NCI-H187 treated with DMSO at 0.1 percent for 48 hours (cell line): Measurements from ENCODE around the gene ATP6V1F.

Experiments used
- DNase-seq: peaks from one replicate; lab custom pipeline; 2025; lab: John Stamatoyannopoulos, UW

The ATP6V1F gene

DNA sequence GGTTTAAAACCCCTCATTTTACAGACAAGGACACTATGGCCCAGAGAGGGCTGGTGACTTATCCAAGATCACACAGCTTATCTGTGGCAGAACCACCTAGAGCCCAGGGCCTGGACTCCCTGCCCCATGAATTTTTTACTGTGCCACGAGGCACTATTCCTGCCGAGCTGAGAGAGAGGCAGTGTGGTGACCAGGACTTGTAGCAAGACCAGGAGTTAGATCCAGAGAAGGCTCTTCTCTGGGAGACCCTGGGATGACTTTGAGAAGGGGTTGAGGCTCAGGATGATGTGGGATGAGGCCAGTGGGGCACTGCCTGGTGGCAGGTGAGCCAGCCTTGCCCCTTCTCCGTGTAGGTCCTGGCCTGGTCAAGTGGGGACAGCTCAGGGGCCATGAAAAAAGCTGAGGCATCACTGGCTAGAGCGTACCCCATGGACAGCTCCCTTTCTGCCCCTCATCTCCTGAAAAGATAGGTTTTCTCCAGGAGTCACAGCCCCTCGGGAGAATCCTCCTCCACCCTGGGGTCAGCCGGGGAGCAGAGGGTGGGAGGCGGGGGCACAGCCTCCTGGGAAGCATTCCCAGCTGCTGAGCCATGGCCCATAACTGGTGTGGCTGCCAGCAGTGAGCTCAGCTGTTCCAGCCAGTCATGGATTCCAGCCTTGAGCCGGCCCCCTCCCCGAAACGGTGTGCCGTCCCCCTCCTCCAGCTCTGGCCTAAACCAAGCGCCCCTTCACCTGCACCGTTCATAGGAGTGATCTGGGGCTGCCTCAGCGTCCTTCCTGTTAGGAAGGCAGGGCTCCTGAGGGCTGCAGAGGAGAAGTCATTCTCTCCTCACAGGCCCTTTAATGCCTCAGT, 26.6 kb upstream of the ATP6V1F start:
- DNase-seq, result no peak

- no peak for DNase-seq
These were observed 25.8 kb upstream of the ATP6V1F start for GRCh38 chr7:128836729-128837348.

DNA sequence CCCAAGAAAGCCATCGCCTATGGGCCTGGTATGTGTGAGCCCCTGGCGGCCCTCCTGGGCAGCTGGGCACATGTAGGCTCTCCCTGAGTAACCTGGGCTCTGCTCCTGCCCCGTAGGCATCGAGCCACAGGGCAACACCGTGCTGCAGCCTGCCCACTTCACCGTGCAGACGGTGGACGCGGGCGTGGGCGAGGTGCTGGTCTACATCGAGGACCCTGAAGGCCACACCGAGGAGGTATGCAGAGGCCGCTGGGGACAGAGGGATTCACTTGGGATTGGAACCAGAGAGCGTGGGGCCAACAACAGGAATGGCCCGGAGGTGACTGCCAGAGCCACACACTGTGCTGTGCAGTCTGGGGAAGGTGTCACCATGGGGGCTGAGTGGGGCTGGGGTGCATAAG, 25.1 kb upstream of the ATP6V1F start:
- no peak for DNase-seq

DNA sequence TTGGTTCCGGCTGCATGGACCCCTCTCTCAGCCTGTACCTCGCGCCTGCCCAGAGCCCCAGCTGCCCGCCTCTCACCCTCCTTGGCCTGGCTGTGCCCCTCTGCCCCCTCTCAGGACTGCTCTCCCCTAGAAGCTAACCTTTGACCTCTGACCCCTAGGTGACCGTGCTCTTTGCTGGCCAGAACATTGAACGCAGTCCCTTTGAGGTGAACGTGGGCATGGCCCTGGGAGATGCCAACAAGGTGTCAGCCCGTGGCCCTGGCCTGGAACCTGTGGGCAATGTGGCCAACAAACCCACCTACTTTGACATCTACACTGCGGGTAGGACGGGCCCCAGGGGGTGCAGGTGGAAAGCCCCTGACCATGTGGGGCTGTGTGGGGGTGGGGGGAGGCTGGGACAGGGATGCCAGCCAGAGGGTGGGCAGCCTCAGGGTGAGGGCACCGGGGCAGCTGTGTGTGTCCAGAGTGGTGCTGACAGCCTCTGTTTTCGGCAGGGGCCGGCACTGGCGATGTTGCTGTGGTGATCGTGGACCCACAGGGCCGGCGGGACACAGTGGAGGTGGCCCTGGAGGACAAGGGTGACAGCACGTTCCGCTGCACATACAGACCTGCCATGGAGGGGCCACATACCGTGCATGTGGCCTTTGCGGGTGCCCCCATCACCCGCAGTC, 24.4 kb upstream of the ATP6V1F start:
- DNase-seq, result no peak

DNA sequence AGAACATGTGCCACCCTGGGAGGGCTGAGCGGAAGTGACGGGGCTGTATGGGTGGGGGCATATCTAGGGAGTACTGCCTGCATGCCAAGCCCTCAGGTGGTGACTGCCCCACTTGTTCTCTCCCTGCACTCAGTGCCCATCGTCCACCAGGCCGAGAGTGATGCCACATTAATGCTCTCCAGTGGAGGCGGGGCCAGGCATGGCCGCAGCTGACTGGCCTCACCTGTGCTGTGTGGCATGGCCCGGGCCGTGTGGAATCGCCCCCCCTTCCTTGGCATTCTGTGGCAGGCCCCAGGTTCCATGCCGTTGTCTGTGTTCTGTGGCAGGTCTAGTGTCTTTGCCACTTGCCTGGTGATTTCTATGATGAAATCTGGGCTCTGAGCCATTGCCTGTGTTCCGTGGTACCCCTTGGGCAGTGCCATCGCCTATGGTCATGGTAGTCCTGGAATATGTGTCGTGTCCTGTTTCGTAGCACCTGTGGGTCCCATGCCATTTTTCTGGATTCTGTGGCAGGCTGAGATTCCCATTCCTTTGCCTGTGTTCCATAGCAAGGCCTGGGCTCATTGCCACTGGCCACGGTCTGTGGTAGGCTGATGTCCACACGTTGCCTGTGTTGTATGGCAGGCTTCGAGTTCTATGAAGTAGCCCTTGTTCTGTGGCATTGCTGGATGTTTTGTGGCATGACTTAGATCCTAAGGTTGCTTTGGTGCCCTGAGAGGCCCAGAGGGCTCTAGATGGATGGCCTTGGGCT, 23.5 kb upstream of the ATP6V1F start:
- no peak for DNase-seq

DNA sequence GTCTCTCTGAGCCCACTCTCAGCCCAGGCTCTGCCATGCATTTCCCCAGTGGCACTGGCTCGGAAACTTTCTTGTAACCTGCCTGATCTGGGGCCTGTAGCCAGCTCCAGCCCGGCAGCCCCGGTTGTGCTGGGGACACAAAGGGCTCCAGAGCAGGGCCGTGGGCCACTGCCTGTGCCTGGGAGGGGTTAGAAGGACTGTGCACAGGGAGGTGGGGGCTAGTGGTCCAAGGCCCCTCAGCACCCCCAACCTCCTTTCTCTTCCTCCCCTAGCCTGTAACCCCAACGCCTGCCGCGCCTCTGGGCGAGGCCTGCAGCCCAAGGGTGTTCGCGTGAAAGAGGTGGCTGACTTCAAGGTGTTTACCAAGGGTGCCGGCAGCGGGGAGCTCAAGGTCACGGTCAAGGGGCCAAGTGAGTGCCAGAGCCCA, 22.9 kb upstream of the ATP6V1F start:
- DNase-seq, result no peak

DNA sequence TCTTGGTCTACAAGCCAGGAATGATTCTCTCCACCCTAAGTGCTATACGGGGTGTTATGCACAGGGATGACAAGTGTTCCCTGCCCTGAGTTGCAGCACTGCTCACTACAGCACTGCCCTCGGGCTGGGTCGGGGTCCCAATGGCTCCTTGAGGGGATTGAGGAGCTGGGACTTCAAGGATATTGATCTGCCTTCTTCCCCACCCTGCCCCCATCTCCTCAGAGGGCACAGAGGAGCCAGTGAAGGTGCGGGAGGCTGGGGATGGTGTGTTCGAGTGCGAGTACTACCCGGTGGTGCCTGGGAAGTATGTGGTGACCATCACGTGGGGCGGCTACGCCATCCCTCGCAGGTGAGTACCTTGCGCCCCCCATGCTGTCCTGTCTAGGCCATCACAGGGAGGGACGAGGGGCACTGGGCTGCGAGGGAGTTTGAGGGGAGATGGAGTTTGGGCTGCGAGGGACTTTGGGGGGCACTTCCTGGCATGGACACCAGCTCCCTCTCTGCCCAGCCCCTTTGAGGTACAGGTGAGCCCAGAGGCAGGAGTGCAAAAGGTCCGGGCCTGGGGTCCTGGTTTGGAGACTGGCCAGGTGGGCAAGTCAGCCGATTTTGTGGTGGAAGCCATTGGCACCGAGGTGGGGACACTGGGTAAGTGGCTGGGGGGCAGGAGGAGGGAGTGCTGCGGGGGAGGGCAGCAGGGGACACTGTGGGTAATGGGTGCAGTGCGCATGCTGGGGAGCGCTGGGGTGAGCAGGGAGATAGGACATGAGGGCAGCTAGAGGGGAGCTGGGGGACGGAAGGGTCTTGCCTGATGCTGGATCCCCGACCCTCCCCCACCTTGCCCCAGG, 22.1 kb upstream of the ATP6V1F start:
- no peak for DNase-seq

DNA sequence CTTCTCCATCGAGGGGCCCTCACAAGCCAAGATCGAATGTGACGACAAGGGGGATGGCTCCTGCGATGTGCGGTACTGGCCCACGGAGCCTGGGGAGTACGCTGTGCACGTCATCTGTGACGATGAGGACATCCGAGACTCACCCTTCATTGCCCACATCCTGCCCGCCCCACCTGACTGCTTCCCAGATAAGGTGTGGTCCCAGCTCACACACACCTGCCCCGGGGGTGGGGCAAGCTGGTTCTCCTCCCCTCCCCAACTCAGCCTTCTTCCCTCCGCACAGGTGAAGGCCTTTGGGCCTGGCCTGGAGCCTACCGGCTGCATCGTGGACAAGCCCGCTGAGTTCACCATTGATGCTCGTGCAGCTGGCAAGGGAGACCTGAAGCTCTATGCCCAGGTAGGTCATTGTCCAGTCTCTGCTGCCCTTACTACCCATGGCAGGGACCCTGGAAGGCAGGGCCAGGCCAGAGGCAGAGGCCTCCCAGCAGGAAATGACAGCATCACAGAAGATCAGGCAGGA, 21.4 kb upstream of the ATP6V1F start:
- DNase-seq, result no peak

GRCh38 chr7:128841921-128842673, 20.6 kb upstream of the ATP6V1F start:
- no peak for DNase-seq

- DNase-seq, result no peak
These were observed 19.7 kb upstream of the ATP6V1F start for GRCh38 chr7:128842674-128843641.

DNA sequence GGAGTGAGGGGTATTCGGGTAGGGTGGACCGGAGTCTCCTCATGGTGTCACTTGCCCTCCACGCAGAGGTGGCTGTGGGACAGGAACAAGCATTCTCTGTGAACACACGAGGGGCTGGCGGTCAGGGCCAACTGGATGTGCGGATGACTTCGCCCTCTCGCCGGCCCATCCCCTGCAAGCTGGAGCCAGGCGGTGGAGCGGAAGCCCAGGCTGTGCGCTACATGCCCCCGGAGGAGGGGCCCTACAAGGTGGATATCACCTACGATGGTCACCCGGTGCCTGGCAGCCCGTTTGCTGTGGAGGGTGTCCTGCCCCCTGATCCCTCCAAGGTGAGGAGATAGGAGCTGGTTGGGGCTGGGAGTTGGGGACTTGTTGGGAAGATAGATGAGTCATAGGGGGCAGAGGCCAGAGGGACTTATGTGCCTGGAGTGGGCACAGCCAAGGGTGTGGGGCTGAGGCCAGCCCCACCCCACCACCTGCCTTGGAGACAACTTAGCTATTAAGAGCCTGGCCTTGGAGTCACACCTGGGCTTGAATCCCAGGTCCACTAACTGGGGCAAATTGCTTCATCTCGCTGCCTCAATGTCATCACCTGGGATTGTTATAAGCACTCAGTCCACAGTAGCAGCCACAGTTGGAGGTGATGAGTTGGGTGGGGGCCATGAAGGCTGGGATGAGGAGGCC, 18.6 kb upstream of the ATP6V1F start:
- no peak for DNase-seq

- DNase-seq, result no peak
These were observed 17.8 kb upstream of the ATP6V1F start for GRCh38 chr7:128844777-128845311.

- no peak for DNase-seq
These were observed 17.2 kb upstream of the ATP6V1F start for GRCh38 chr7:128845475-128845874.

GRCh38 chr7:128845987-128846386, 16.7 kb upstream of the ATP6V1F start:
- no peak for DNase-seq

DNA sequence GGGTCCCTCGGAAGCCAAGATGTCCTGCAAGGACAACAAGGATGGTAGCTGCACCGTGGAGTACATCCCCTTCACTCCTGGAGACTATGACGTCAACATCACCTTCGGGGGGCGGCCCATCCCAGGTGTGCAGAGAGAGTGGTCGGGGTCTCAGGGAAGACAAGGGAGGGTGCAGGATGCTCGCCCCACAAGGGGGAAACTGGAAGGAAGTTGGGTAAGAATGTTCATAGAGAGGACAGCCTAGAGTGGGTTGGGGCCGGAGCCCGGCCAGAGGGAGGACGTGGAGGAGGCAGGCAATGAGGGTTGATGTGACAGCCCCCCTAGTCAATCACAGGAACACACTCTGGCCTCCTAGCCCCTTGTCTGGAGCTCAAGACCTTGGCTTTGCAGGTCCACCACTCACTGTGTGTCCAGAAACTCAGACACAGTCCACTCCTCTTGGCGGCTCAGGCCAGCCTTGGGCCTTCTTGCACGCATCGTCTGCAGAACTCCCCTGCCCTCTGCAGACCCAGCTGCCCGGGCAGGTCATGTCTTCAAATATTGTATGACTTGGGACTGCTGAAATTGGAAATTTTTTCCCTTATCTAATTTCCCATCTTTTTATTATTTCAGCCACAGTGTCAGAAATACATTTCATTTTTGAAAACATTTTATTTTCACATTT, 15.7 kb upstream of the ATP6V1F start:
- DNase-seq, result no peak

GRCh38 chr7:128847721-128848211, 14.9 kb upstream of the ATP6V1F start:
- no peak for DNase-seq

DNA sequence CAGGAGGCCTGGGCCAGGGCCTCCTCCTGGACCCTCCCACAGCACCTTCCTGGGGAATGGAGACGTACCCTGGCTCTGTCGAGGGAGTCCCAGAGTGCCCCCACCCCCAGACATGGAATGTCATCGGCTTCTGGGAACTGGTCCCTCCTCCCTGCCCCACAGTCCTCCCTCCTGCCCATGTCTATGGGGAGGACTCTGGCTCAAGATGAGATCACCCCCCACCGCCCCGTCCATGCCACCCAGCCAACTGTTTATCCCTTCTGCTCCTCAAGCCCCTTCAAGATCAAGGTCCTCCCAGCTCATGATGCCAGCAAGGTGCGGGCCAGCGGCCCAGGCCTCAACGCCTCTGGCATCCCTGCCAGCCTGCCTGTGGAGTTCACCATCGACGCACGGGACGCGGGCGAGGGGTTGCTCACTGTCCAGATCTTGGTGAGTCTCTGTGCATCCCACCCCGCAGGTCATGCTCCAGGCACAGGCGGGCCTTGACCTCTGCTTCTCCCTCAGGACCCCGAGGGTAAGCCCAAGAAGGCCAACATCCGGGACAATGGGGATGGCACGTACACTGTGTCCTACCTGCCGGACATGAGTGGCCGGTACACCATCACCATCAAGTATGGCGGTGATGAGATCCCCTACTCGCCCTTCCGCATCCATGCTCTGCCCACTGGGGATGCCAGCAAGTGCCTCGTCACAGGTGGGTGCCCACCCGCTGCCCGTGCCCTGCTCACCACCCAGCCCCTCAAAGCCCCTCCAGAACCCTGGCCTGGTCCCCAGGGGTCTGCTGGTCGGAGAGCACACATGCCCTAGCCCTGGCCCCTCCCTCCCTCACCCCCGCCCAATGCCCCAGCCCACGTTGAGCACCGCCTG, 14.1 kb upstream of the ATP6V1F start:
- no peak for DNase-seq
